Stomach smooth muscle (tissue), 2 donors: ENCODE measurements around the gene CHMP4A.
A peak's percentile ranks its signal among the peaks of the same experiment; 100 is the strongest.

ENCODE experiments used
- H3K27ac ChIP-seq: one replicate; pipeline ENCODE4 v1.7.0; 2013; ENCODE audit warnings: mild to moderate bottlenecking, low read length, inconsistent platforms
- H3K27me3 ChIP-seq, 2 donors: one replicate each; pipeline ENCODE4 v1.7.0; 2013; ENCODE audit warnings: low read length in 2 of 2; ENCODE audit not compliant: insufficient read depth in 2 of 2, control insufficient read depth in 1 of 2
- H3K36me3 ChIP-seq, 2 donors: one replicate each; pipeline ENCODE4 v1.7.0; 2013; ENCODE audit warnings: low read length in 2 of 2; ENCODE audit not compliant: control insufficient read depth in 2 of 2, insufficient read depth in 2 of 2
- H3K4me1 ChIP-seq: one replicate; pipeline ENCODE4 v1.7.0; 2013; ENCODE audit warnings: low read length; ENCODE audit not compliant: control insufficient read depth, insufficient read depth
- H3K4me3 ChIP-seq, 2 donors: one replicate each; pipeline ENCODE4 v1.7.0; 2013; ENCODE audit warnings: low read length in 2 of 2
- H3K9ac ChIP-seq, 2 donors: one replicate each; pipeline ENCODE4 v1.7.0; 2013; ENCODE audit warnings: low read length in 2 of 2, mild to moderate bottlenecking in 1 of 2
- H3K9me3 ChIP-seq, 2 donors: one replicate each; pipeline ENCODE4 v1.7.0; 2013; ENCODE audit warnings: low read length in 2 of 2; ENCODE audit not compliant: control insufficient read depth in 2 of 2
- donor health status: healthy.
- donor health status: Pancreatic carcinoma.

The CHMP4A gene, protein sequence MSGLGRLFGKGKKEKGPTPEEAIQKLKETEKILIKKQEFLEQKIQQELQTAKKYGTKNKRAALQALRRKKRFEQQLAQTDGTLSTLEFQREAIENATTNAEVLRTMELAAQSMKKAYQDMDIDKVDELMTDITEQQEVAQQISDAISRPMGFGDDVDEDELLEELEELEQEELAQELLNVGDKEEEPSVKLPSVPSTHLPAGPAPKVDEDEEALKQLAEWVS

DNA sequence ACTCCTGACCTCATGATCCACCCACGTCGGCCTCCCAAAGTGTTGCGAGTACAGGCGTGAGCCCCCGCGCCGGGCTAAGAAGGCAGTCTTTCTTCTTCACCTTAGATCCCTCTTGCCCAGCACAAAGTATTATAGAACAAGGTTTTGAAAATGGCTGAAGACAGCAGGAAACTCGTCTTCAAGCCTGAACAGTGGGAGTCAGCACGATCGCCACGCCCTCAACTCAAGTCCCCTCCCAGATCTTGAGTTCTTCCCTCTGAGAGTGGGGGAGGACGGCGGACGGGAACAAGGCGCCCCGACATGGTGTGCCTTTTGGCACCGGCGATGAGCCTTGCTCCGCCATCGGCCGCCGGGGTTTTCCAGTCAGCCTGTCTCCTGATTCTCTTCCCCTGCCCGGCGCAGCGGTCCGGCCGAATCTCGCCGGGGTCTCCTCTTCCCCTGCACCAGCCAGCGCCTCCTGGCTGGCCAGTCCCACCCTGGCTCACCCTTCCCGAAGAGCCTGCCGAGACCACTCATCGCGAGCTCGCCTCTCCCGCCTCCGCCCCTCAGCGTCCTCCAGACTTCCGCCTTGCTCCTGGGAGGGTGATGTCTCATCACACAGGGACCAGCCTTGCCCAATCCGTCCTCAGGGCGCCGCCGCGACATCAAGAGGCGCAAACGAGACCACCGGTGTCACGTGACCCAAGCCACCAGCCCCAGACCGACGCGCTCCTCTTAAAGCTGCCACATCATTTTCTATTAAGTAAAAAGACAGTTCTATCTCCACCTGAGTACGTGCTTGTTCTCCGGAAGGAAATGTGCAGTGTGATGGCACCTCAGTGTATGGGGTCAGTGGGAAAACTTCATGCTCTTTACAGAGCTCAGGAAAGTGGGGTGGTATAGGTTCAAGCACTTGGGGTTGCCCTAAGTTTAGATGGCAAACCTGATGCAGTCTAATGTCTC, at the start of gene CHMP4A:
CHMP4A (minus strand) TSS at position 565 of the 942 bp plus-strand sequence; CDS start at position 516, 49 bp downstream.
- peak within 1 kb of the TSS; percentile 94 for H3K27ac ChIP-seq
- H3K9me3 ChIP-seq: no peaks in the 10 kb centered on the region
- peaks cover 24% of the 10 kb centered on the region for H3K4me1 ChIP-seq
- peak within 1 kb of the TSS; percentile 84 to 86 for H3K9ac ChIP-seq
- H3K36me3 ChIP-seq: peaks cover 21 to 30% of the 10 kb centered on the region in 2 donors
- H3K4me3 ChIP-seq: peak within 1 kb of the TSS; percentile 67 to 93
- no peaks in the 10 kb centered on the region for H3K27me3 ChIP-seq

DNA sequence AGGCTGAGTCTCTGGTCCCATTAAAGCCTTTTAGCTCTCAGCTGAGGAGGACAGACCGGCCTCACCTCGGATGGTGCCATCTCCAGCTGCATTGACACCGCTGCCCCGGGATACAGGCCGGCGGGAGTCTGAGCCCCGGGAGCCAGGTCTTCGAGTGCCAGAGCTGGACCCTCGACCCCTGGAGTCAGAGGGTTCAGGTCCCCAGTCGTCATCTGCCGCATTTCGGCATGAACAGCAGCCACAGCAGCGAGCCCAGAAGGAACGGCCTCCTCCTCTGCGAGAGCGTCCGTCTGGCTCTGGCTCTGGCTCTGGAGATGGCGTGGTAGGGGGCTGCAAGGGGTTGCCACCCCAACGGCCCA, 48.7 kb upstream of the CHMP4A start:
- no peaks in the 10 kb centered on the region for H3K27me3 ChIP-seq
- peaks cover 0 to 11% of the 10 kb centered on the region in 2 donors for H3K36me3 ChIP-seq
- no peaks in the 10 kb centered on the region for H3K9me3 ChIP-seq
- H3K27ac ChIP-seq: no peak overlapping the region
- no peak overlapping the region for H3K9ac ChIP-seq
- no peak overlapping the region for H3K4me3 ChIP-seq
- no peaks in the 10 kb centered on the region for H3K4me1 ChIP-seq

DNA sequence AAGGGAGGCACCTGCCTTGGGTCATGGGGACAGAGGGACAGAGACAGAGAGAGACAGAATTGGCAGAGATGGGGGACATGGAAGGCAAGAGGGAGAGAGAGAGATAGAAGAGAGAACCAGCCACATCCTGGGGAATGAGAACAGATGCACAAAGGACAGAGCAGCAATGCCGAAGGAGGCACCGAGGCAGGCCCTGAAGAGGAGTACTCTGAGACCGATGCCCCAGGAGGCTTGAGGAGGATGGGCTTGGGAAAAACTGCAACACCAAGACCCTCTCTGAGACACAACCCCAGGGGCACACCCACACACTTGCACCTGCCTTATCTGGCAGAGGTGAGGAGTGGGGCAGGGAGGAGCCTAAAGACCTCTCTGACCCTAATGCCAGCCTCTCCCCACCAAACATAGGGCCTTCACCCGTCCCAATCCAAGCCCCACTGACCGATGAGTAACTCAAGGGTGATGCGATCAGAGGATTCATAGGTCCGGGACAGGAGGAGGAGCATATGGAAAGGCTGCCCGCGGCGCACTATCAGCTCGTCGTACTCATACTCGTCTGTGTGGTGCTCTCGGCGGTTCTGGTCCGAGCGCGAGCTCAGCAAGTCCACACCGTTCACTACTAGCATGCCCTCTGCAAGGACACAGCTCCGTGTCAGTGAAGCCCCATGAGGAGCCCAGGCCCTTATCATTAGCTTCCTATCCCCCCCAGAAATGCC, 48.1 kb upstream of the CHMP4A start:
- no peaks in the 10 kb centered on the region for H3K4me1 ChIP-seq
- H3K4me3 ChIP-seq: no peak overlapping the region
- no peak overlapping the region for H3K9ac ChIP-seq
- peaks cover 0 to 8% of the 10 kb centered on the region in 2 donors for H3K36me3 ChIP-seq
- H3K9me3 ChIP-seq: no peaks in the 10 kb centered on the region
- no peak overlapping the region for H3K27ac ChIP-seq
- H3K27me3 ChIP-seq: no peaks in the 10 kb centered on the region

DNA sequence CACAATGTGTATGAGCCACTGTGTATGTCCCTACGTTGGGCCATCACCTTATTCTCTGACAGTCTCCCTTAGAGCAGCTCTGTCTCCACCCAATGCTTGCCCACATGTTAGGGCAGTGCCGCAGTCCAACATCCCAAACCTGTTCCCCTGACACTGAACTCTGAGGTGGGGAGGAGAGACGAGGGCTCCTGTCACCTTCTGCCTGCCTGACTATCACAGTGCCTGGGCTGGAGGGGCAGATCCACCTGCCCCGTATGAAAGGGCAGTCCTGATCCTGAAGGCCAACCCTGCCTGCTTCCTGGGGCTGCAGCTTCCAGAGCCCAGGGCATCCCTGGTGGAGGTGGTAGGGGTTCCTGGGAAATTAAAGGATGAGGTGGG, 47.5 kb upstream of the CHMP4A start:
- H3K27ac ChIP-seq: no peak overlapping the region

DNA sequence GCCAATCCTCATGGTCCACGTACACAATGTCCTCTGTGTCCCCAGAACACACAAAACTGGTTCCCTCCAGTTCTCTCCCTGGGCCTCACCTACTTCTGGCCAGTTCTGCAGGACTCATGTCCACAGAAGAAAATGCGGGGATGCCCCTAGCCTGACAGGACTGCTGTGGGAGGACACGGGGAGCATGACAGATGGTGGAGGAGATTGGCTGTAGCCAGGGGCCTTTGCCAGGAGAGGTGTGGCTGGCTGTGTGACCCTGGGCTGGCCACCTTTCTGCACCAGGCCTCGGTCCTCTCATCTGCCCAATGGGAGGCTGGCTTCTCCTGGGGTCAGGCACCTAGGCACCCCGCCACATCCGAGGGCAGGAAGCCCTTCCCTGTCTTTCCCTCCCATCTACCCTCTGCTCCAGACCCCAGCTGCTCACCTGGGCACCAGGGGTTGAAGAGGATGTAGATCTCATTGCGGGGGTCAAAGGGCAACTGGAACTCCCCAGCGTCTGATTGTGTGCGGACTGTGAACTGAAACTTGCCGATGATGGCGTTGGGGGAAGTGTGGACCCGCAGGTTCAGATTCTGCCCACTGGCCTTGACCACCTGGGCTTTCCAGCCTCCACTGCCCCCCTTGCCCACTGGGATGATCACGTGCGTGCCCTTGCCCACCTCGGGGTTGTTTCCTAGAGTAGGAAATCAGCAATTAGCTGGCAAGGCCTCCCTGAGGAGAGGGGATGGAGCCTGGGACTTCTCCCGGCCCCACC, 46.9 kb upstream of the CHMP4A start:
- H3K9me3 ChIP-seq: no peaks in the 10 kb centered on the region
- no peak overlapping the region for H3K4me3 ChIP-seq
- H3K36me3 ChIP-seq: peaks cover 0 to 2% of the 10 kb centered on the region in 2 donors
- no peak overlapping the region for H3K27ac ChIP-seq
- no peak overlapping the region for H3K9ac ChIP-seq
- no peaks in the 10 kb centered on the region for H3K27me3 ChIP-seq
- H3K4me1 ChIP-seq: no peaks in the 10 kb centered on the region

More for the DNA sequence above, 47.5 kb upstream of the CHMP4A start:
- Histone ChIP-seq H3K36me3 (peaks cover 0 to 3% of the 10 kb centered on the region in 2 donors), H3K4me1 (no peaks in the 10 kb centered on the region), H3K9me3 (no peaks in the 10 kb centered on the region), H3K9ac (no peak overlapping the region), H3K4me3 (no peak overlapping the region), H3K27me3 (no peaks in the 10 kb centered on the region)

DNA sequence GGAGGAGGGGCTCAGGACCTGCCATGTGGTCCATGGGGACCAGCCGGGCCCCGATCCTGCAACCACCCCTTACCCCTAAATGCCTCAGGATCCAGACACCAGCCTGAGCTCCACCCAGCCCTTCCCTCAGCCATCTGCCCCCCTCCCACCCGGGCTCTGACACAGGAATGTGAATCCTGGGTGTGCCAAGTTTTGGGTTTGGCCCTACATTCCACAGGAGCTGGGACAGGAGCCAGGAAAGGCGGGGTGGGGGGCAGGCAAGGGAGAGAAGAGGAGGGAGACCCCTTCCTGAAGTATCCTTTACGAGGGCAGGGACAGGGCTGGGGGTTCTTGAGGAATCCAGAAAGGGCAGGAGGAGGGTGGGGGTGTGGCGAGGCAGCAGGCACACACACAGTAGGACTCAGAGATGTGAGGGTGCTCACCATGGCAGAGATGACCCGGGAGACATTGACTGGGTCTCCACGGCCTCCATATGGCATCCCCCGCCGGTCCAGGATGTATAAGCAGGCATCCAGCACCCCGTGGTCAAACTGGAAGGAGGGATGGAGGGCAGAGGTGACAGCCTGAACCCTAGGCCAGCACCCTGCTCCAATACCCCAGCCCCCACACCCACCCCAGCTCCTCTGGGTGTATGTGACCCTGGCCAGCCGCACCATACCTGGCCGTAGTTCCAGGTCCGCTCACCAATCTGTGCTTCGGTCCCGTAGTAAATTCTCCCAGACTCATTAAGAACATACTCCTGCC, 46.2 kb upstream of the CHMP4A start:
- Histone ChIP-seq H3K36me3 (no peaks in the 10 kb centered on the region), H3K27ac (no peak overlapping the region), H3K4me3 (no peak overlapping the region), H3K9me3 (no peaks in the 10 kb centered on the region), H3K4me1 (no peaks in the 10 kb centered on the region), H3K27me3 (no peaks in the 10 kb centered on the region), H3K9ac (no peak overlapping the region)

DNA sequence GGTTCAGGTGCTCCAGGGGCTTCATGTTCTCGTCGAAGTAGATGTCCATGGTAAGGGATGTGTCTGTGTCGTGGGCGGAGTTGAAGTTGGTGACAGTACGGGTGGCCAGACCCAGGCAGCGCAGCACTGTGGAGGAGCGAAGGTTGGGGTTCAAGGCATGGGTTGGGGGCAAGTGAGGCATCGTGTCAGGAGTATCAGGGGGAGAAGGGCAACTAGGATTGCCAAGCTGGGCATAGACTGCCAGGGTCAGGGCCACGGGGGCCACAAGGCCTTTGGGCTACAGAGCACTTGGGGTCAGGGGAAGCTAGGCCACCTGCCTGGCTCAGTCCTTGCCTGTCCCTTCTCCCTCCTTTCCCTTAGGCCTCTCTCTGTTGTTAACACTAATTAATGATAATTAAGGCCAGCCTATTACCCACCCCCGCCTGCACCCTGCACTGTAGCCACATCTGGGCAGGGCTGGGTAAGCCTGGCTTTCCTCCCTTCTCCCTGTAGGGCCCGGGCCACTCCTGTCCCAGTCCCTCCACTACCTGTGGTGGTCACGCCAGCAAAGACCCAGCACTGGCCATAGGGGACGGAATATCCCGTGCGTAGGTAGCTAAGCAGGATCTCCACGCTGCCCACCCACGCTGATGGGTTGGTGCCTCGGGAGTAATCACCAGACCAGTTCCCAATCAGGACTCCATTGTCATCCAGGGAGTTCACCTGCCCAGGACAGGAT, 45.4 kb upstream of the CHMP4A start:
- no peaks in the 10 kb centered on the region for H3K9me3 ChIP-seq
- no peak overlapping the region for H3K4me3 ChIP-seq
- no peaks in the 10 kb centered on the region for H3K36me3 ChIP-seq
- H3K27ac ChIP-seq: no peak overlapping the region
- H3K9ac ChIP-seq: no peak overlapping the region
- no peaks in the 10 kb centered on the region for H3K4me1 ChIP-seq
- no peaks in the 10 kb centered on the region for H3K27me3 ChIP-seq

DNA sequence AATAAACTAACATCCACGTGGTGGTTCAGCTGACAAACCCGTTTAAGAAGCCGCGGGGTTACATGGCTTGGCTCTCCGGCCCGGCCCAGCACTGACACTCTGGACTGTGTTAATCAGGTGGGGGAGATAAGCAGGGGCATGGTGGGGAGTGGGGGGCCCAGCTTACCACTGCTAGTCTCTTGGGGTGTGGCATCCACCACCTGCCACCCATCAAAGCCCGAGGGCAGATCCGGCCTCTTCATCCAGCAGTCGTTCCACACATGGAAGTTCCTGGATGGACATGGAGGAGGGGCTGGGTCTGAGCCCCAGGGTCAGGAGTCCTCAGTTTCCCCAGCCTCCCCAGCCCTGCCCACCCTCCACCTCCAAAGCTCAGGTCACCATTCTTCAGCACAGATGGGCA, 44.8 kb upstream of the CHMP4A start:
- H3K27me3 ChIP-seq: no peaks in the 10 kb centered on the region
- no peaks in the 10 kb centered on the region for H3K4me1 ChIP-seq
- H3K9me3 ChIP-seq: no peaks in the 10 kb centered on the region
- no peak overlapping the region for H3K4me3 ChIP-seq
- no peaks in the 10 kb centered on the region for H3K36me3 ChIP-seq
- no peak overlapping the region for H3K27ac ChIP-seq
- no peak overlapping the region for H3K9ac ChIP-seq

DNA sequence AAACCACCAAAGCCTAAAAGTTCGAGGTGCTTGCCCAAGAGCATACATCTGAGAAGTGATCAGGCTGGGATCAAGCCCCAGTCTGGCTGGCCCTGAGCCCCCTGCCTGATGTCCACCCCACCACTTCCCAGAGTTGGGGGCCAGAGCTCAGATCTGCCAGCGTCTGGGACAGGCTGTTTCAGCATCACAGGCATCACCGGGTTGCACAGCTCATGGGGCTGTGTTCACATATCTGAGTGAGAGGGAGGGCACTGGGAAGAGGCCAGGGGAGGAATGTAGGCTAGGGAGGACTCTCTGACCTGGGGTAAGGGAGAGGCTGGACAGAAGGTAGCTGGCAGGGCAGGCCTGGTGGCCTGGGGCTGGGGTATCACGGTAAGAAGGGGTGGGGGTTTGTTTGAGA, 43.7 kb upstream of the CHMP4A start:
- H3K4me3 ChIP-seq: no peak overlapping the region
- H3K4me1 ChIP-seq: no peaks in the 10 kb centered on the region
- no peak overlapping the region for H3K27ac ChIP-seq
- no peak overlapping the region for H3K9ac ChIP-seq
- no peaks in the 10 kb centered on the region for H3K9me3 ChIP-seq
- H3K27me3 ChIP-seq: no peaks in the 10 kb centered on the region
- H3K36me3 ChIP-seq: no peaks in the 10 kb centered on the region
